Fibroblast of pulmonary artery (primary cell): ENCODE results near the gene CCDC112.

ENCODE experiments used
- DNase-seq: peaks from one replicate; pipeline ENCODE4 v3.0.0-alpha.2; 2010; ENCODE audit warnings: low read depth
- H3K4me3 ChIP-seq: replicated peaks from 2 replicates; pipeline ENCODE4 v1.5.1; 2011; ENCODE audit warnings: low read depth, mild to moderate bottlenecking, control low read depth, low read length, moderate library complexity
- CTCF ChIP-seq: IDR thresholded peaks from 2 replicates; pipeline ENCODE4 v1.5.1; 2011; ENCODE audit warnings: mild to moderate bottlenecking, control low read depth, low read length, inconsistent platforms; ENCODE audit errors: missing control alignments

Gene CCDC112

GRCh38 chr5:115325296-115325959 is 29.0 kb upstream of the CCDC112 start:
- DNase-seq = no peak
- no peak for TF ChIP-seq CTCF
- no peak overlapping the region for H3K4me3 ChIP-seq

DNA sequence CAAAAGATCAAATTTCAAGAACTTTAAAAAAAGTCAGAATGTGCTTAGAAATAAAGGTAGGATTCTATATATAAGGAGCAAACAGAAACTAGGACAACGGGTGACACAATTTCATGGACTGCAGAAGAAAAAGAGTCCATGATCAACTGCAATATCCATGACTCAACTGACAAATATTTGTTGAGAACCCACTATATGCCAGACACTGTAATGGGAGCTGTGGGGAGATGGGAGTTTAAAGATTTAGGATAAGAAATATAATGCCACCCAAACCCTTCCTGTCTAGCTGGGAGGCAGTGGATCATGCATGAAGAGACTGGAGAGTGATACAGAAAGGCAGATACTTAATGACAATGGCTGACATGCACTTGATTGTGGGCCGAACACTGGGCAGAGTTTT is 27.6 kb upstream of the CCDC112 start:
- no peak for TF ChIP-seq CTCF
- no peak overlapping the region for H3K4me3 ChIP-seq
- DNase-seq = no peak

GRCh38 chr5:115322729-115323128 is 26.3 kb upstream of the CCDC112 start:
- H3K4me3 ChIP-seq = no peak overlapping the region
- DNase-seq = no peak
- no peak for TF ChIP-seq CTCF

DNA sequence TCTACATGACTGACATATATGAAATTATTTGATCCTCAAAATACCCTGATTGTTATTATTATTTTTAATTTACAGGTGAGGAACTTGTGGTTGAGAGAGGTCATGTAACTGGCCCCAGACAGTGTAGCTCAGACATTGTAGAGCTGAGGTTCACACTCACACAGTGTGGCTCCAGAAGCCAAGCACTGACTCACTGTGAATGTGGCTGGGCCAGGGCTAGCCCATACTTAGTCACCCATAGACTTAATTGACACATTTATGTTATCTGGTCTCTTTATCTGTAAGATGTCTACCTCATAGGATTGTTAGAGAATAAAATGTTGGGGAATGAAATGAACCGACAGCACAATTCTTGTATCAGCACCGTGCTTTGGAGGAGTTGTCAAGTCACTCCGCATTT is 24.9 kb upstream of the CCDC112 start:
- TF ChIP-seq CTCF = no peak
- DNase-seq = no peak
- H3K4me3 ChIP-seq = no peak overlapping the region

GRCh38 chr5:115320515-115320914 is 24.1 kb upstream of the CCDC112 start:
- TF ChIP-seq CTCF = no peak
- no peak for DNase-seq
- no peak overlapping the region for H3K4me3 ChIP-seq

DNA sequence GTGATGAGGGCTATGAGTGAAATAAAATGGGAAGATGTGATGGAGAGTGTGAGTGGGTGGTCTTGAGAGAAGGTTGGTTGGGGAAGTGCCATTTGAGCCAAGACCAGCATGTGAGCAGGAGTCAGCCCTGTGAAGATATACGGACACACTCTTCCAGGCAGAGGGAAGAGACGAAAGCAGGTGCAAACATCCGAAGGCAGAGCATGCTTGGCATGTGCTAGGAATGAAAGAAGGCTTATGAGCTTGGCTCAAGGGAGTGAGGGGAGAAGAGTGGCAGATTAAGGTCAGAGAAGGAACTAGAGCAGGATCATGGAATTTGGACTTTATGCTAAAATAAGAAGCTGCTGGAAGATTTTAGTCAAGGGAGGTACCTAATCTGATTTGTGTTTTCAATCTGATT is 23.6 kb upstream of the CCDC112 start:
- no peak for DNase-seq
- TF ChIP-seq CTCF = no peak
- H3K4me3 ChIP-seq = no peak overlapping the region

DNA sequence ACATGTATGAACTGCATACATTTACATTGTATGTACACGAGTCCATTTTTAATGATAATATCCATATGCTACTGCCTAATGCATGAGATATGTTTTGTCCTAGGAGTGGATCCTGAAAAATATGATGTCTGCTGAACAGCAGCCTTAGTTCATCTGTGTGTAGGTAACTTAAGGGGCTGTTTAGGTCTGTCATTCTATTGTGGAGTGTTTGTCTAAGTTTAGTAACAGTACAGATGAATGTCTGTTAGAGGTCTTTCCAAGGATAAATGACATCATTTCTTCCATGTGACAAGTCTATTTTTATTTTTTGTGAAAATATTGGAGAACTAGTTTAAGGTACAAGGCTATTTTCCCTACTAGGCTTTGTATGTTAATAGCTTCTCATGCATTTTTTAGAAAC is 22.6 kb upstream of the CCDC112 start:
- no peak for TF ChIP-seq CTCF
- no peak for DNase-seq
- no peak overlapping the region for H3K4me3 ChIP-seq
